Germinal center (tissue), 1 donor: Measurements from ENCODE around the gene EML6.
"Not testable (repeated sequence)": the region's sequence is repeated elsewhere in the genome, so short reads cannot be mapped to it uniquely, and the experiment has no call there.

Experiments
- DNase-seq: peaks from one replicate; pipeline ENCODE4 v3.0.0; 2012; ENCODE audit warnings: mixed read lengths, low spot score

The EML6 gene

GRCh38 chr2:54723131-54723995 is at the start of gene EML6:
Gene EML6, plus strand, starts transcription at chr2:54723662. Its CDS starts 1,400 bp downstream, at chr2:54725062.
- DNase-seq = peak; percentile 98

DNA sequence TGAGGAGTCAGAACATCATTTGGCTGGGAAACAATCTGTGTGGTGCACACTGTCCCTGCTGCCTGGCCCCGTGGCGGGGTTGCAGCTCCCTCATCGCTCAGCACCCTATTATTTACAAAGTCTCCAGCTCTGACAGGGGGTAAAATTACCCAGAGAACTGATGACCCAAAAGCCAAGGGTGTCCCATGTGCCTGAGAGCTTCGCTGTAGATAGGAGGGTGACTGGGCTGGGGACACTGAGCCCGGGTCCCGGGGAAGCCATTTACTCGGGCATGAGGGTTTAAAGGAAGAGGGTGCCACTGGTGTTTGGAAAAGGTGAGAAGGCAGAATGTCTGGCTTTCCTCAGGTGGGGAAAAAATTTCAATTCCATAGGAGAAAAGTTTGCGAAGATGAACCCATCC is 48.2 kb upstream of the EML6 start:
- no peak for DNase-seq

GRCh38 chr2:54675738-54676137 is 47.7 kb upstream of the EML6 start:
- DNase-seq = no peak

GRCh38 chr2:54676656-54677055 is 46.8 kb upstream of the EML6 start:
- DNase-seq = no peak

DNA sequence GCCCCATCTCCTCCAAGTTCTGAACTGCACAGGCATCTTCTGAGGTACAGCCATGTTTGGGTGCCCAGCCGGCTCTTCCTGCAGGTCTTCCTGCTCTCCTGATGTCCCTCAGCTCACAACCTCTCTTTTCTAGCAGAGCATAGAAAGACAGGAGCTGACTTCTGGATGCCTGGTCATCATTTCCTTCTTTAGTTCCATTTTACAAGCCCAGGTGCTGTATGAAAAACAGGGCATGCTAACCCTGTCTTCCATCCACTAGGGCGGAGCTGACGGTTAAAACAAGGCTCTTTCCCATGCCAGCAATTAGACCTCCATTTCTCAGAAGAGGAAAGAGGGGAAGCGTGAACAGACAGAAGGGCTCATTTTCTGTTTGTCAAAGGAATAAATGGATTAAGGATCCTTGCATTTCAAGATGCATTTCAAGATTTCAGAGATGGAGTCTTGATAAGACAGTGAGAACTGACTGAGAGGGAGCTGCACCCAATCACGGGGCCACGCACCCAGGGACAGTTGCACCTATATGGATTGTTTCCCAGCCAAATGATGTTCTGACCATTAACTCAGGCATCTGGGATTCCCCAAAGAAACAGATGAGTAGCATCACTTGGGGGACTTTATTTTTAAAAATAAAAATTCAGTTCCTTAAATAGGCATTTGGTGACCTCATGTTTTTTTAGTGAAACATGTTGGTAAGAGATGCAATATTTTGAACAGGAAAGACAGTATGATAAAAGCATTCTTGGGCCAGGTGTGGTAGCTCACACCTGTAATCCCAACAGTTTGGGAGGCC is 45.8 kb upstream of the EML6 start:
- DNase-seq = no peak

DNA sequence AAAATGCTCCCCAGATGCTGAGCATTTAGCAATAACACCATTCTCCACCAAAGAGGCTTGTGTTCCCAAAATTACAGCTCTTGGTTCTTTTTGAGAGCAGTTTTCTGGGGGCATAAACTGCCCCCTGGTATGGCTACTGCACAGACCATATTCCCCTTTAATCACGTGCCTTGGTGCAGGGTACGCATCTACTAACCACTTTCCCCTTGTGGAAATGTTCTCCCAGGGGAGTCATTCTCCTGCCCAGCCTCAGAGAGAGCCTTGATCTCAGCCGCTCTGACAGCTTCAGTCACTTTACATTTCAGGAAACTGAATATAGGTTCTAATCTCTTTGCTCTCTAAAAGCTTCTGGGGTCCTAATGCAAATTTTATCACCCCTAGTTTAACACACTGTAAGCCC is 44.7 kb upstream of the EML6 start:
- no peak for DNase-seq

- DNase-seq = no peak
Observed at GRCh38 chr2:54680397-54681041, 42.9 kb upstream of the EML6 start.

DNA sequence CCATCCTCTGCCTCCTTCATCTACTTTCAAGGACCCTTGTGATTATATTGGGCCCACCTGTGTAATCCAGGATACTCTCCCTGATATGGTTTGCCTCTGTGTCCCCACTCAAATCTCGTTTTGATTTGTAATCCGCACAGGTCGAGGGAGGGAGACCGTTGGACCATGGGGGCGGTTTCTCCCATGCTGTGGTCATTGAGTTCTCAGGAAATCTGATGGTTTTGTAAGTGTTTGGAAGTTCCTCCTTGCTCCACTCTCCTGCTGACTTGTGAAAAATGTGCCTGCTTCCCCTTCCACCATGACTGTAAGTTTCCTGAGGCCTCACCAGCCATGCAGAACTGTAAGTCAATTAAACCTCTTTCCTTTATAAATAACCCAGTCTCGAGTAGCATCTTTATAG is 42.0 kb upstream of the EML6 start:
- no peak for DNase-seq

- no peak for DNase-seq
Observed at GRCh38 chr2:54683596-54683995, 39.9 kb upstream of the EML6 start.

DNA sequence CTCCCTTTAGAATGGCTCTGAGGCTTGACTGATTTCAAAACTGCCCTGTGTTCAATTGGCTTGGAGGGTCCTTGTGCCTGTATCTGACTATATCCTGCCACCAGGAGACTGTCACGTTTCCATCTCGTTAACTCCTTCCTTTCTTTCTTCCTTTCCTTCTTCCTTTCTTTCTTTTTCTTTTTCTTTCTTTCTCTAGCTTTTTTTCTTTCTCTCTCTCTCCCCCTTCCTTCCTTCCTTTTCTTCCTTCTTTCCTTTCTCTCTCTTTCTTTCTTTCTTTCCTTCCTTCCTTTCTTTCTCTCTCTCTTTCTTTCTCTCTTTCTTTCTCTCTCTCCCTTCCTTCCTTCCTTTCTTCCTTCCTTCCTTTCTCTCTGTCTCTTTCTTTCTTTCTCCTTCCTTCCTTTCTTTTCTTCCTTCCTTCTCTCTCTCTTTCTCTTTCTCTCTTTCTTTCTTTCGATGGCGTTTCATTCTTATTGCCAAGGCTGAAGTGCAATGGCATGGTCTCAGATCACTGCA is 38.1 kb upstream of the EML6 start:
- DNase-seq = no peak

- no peak for DNase-seq
Observed at GRCh38 chr2:54687595-54688152, 35.8 kb upstream of the EML6 start.

DNA sequence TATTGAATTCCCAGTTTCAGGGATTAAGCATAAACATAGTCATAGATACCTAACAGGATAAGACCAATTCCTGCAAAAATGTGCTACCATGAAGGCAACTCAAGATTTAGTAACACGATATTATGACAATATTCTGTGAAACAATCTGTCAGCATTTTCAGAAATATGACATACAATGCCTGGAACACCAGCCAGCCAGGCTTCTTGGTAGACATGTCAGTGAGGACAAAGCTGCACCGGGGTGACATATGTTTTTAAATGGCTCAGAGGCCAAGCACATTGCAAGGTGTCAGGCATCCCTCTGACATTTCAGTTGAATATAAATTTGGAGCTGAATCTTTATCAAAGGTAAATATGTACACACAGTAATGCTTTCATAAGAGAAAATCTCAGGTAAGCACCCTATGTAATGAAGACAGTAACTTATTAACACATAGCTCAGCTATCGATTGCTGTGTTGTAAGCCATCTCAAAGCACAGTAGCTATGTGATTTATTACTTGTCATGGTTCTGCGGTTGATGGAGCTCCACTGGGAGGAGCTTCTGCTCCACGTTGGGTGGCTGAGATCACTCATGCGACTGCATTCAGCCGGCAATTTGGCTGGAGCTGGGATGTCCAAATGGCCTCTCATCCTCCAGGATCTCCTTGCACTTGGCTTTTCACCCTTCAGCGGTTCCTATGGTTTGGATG is 31.9 kb upstream of the EML6 start:
- DNase-seq = no peak

GRCh38 chr2:54692556-54692955 is 30.9 kb upstream of the EML6 start:
- DNase-seq = no peak

DNA sequence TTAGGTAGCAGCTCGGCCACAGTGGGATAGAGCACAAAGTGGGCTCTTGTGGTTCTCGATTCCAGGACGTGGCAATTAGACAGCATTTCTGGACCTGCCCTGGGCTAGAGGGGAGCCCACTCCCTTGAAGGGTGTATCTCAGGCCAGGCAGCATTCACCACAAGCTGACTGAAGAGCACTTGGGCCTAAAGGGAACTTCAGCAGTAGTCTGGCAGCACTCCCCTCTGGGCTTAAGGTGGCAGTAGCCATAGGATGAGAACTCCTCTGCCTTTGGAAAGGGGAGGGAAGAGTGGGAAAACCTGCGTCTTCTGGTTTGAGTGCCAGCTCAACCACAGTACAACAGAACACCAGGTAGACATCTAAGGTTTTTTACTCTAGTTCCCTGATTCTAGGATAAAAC is 28.1 kb upstream of the EML6 start:
- DNase-seq = no peak

GRCh38 chr2:54697934-54698333 is 25.5 kb upstream of the EML6 start:
- DNase-seq = no peak

DNA sequence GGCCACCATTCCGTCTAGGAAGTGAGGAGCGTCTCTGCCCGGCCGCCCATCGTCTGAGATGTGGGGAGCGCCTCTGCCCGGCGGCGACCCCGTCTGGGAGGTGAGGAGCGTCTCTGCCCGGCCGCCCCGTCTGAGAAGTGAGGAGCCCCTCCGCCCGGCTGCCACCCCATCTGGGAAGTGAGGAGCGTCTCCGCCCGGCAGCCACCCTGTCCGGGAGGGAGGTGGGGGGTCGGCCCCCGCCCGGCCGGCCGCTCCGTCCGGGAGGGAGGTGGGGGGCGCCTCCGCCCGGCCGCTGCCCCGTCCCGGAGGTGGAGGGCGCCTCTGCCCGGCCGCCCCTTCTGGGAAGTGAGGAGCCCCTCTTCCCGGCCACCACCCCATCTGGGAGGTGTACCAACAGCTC is 24.5 kb upstream of the EML6 start:
- not testable (repeated sequence) for DNase-seq

DNA sequence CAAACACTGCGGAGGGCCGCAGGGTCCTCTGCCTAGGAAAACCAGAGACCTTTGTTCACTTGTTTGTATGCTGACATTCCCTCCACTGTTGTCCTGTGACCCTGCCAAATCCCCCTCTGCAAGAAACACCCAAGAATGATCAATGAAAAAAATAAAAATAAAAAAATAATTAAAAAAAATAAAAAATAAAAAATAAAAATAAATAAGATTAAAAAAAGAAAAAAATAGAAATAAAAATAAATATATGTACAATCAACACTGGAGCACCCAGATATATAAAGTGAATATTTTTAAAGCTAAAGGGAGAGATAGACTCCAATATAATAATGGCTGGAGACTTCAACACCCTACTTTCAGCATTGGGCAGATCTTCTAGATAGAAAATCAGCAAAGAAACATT is 23.8 kb upstream of the EML6 start:
- no peak for DNase-seq

DNA sequence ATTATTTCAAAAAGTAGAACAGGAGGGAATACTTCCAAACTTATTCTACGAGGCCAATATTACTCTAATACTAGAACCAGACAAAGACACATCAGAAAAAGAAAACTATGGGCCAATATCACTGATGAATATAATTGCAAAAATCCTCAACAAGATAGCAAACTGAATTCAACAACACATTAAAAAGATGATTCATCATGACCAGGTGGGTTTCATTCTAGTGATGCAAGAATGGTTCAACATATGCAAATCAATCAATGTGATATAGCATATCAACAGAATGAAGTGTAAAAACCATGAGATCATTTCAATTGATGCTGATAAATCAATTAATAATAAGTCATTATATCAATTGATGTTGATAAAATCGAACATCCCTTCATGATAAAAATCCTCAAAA is 22.4 kb upstream of the EML6 start:
- no peak for DNase-seq

DNA sequence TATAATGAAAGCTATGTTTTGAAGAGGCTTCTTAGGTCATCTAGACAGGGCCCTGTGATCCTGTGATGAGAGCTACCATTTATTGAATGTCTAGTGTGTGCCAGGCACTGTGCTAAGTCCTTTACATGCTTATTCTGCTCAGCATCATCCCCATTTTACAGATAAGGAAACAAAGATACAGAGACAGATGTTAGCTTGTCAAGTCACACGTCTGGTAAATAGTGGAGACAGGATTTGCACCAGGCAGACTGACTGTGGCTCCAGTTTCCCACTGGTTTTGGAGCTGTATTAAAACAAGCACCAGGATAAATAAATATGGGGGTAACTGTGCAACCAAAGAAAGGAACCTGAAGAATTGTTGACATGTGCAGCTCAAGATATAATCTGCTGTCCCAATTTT is 19.2 kb upstream of the EML6 start:
- no peak for DNase-seq

GRCh38 chr2:54704688-54705605 is 18.5 kb upstream of the EML6 start:
- peak; percentile 13 for DNase-seq

- DNase-seq = no peak
Observed at GRCh38 chr2:54706622-54707021, 16.8 kb upstream of the EML6 start.
